Central memory CD8-positive, alpha-beta T cell (primary cell): ENCODE measurements around the gene GFI1B.
"Not testable (repeated sequence)": the region's sequence is repeated elsewhere in the genome, so short reads cannot be mapped to it uniquely, and the experiment has no call there.

Experiments used
- ATAC-seq: fragments of 150-1000 bp; cut with Tn5 transposase; replicated peaks from 2 replicates; pipeline ENCODE4 v1.10.0; 2022; ENCODE audit warnings: mild to moderate bottlenecking, moderate FRiP score, moderate number of reproducible peaks; ENCODE audit not compliant: poor library complexity, severe bottlenecking; ENCODE audit errors: extremely low read depth
- DNase-seq, 2 donors: peaks; one replicate each; pipeline ENCODE4 v3.0.0; 2021; ENCODE audit warnings: low spot score in 2 of 2
- H3K27ac Mint-ChIP-seq: one replicate; pipeline ENCODE4 v1.8.0; 2022; ENCODE audit warnings: low read depth, mild to moderate bottlenecking, moderate library complexity, mixed read lengths
- H3K27me3 Mint-ChIP-seq: one replicate; pipeline ENCODE4 v1.8.0; 2022; ENCODE audit warnings: mixed read lengths
- H3K36me3 Mint-ChIP-seq: one replicate; pipeline ENCODE4 v1.8.0; 2022; ENCODE audit warnings: mild to moderate bottlenecking, moderate library complexity, mixed read lengths; ENCODE audit not compliant: insufficient read depth
- H3K4me1 Mint-ChIP-seq: one replicate; pipeline ENCODE4 v1.8.0; 2022; ENCODE audit warnings: mixed read lengths
- H3K4me3 Mint-ChIP-seq: one replicate; pipeline ENCODE4 v1.8.0; 2022; ENCODE audit warnings: mild to moderate bottlenecking, moderate library complexity, mixed read lengths
- H3K9me3 Mint-ChIP-seq: one replicate; pipeline ENCODE4 v1.8.0; 2022; ENCODE audit warnings: mixed read lengths

Gene GFI1B

GRCh38 chr9:132947756-132948155 is 30.7 kb upstream of the GFI1B start:
- Mint-ChIP-seq H3K9me3 (no peaks in the 10 kb centered on the region), H3K27me3 (no peaks in the 10 kb centered on the region), H3K36me3 (peaks cover 14% of the 10 kb centered on the region), H3K4me3 (no peak overlapping the region), H3K27ac (no peak overlapping the region), H3K4me1 (peaks cover 24% of the 10 kb centered on the region)
- ATAC-seq (no peak), DNase-seq (no peak)

DNA sequence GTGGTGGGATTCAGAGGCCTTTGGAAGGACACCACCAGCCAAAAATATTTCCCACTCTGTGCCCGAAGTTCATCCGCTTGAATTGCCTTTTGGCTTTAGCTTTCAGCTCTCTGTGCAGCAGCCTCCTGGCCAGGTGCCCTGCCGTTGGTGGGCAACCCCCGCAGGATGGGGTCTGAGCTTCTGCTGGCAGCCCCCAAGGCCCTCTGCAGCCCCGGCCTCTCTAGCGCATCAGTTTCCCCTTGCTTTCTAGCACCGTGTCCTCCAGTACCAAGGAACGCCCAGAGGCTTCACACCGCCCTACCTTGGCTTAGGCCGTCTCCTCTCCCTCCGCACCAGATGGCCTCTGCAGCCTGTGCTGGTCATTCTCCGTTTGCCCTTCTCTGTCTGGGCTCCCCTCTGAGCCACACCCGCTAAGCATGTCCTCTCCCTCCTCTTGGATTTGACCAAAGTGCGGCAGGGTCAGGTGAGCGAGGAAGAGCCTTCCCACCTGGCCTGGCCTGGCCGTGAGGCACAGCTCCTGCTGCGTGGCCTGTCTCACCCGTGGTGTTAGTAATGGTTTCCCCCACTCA is 29.9 kb upstream of the GFI1B start:
- Mint-ChIP-seq H3K27me3 (no peaks in the 10 kb centered on the region), H3K9me3 (no peaks in the 10 kb centered on the region), H3K4me1 (peaks cover 20% of the 10 kb centered on the region), H3K27ac (no peak overlapping the region), H3K4me3 (no peak overlapping the region), H3K36me3 (peaks cover 13% of the 10 kb centered on the region)
- DNase-seq (no peak), ATAC-seq (no peak)

DNA sequence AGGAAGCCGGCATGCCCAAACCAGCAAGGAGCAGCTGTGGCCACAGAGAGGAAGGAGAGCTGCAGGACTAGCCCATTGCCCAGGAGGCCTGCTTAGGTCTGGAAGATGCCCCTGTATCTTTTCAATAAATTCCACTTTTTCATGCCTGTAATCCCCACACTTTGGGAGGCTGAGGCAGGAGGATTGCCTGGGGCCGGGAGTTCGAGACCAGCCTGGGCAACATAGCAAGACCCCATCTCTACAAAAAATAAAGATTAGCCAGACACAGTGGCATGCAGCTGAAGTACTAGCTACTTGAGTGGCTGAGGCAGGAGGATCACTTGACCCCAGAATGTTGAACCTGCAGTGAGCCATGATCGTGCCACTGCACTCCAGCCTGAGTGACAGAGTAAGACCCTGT is 28.8 kb upstream of the GFI1B start:
- DNase-seq (no peak), ATAC-seq (no peak)
- H3K36me3 Mint-ChIP-seq = peaks cover 5% of the 10 kb centered on the region
- no peak overlapping the region for H3K4me3 Mint-ChIP-seq
- peaks cover 8% of the 10 kb centered on the region for H3K4me1 Mint-ChIP-seq
- no peak overlapping the region for H3K27ac Mint-ChIP-seq
- no peaks in the 10 kb centered on the region for H3K9me3 Mint-ChIP-seq
- H3K27me3 Mint-ChIP-seq = no peaks in the 10 kb centered on the region

DNA sequence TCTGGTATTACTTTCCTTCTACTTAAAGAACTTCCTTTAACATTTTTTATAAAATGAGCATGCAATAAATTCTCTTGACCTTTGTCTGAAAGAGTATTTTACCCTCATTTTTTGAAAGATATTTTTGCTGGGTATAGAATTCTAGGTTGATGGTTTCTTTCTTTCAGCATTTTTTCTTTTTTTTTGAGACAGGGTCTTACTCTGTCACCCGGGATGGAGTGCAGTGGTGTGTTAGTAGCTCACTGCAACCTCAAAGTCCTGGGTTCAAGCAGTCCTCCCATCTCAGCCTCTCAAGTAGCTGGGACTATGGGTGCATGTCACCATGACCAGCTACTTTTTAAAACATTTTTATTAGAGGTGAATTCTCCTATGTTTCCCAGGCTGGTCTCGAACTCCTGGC is 23.4 kb upstream of the GFI1B start:
- peaks cover 23% of the 10 kb centered on the region for H3K27me3 Mint-ChIP-seq
- DNase-seq (no peak), ATAC-seq (no peak)
- H3K36me3 Mint-ChIP-seq = no peaks in the 10 kb centered on the region
- no peak overlapping the region for H3K27ac Mint-ChIP-seq
- no peak overlapping the region for H3K4me3 Mint-ChIP-seq
- peaks cover 5% of the 10 kb centered on the region for H3K9me3 Mint-ChIP-seq
- H3K4me1 Mint-ChIP-seq = no peaks in the 10 kb centered on the region

GRCh38 chr9:132955768-132956167 is 22.7 kb upstream of the GFI1B start:
- Mint-ChIP-seq H3K9me3 (peaks cover 5% of the 10 kb centered on the region), H3K4me3 (no peak overlapping the region), H3K4me1 (no peaks in the 10 kb centered on the region), H3K27ac (no peak overlapping the region), H3K36me3 (no peaks in the 10 kb centered on the region), H3K27me3 (peaks cover 26% of the 10 kb centered on the region)
- no peak for ATAC-seq
- DNase-seq = no peak

DNA sequence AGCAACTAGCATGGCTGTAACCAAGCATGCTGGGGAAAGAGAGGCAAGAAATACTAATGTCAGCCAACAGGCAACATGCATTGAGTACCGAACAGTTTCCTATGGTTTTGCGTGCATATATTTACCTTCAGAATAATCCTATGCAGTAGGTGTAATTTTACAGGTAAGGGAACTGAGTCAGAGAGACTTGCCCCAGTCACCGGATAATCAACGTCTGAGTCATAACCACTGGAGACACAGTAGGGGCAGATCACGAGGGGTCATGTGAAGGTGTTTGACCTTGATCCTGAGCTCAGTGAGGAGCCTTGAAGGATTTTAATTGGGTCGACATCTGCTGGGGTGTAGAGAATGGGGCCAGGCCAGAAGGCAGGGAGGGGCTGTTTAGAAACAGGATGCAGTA is 20.7 kb upstream of the GFI1B start:
- ATAC-seq = no peak

GRCh38 chr9:132961002-132961401 is 17.5 kb upstream of the GFI1B start:
- ATAC-seq = no peak
- H3K36me3 Mint-ChIP-seq = no peaks in the 10 kb centered on the region
- H3K9me3 Mint-ChIP-seq = peaks cover 5% of the 10 kb centered on the region
- no peak overlapping the region for H3K27ac Mint-ChIP-seq
- no peaks in the 10 kb centered on the region for H3K4me1 Mint-ChIP-seq
- peaks cover 61% of the 10 kb centered on the region for H3K27me3 Mint-ChIP-seq
- no peak overlapping the region for H3K4me3 Mint-ChIP-seq
- DNase-seq = no peak

More for the DNA sequence above, 20.7 kb upstream of the GFI1B start:
- Mint-ChIP-seq H3K27ac (no peak overlapping the region), H3K9me3 (peaks cover 5% of the 10 kb centered on the region), H3K36me3 (no peaks in the 10 kb centered on the region), H3K27me3 (peaks cover 41% of the 10 kb centered on the region), H3K4me1 (no peaks in the 10 kb centered on the region), H3K4me3 (no peak overlapping the region)
- DNase-seq = no peak

- Mint-ChIP-seq H3K9me3 (no peaks in the 10 kb centered on the region), H3K27ac (no peak overlapping the region), H3K4me3 (no peak overlapping the region), H3K27me3 (peaks cover 45% of the 10 kb centered on the region), H3K36me3 (no peaks in the 10 kb centered on the region), H3K4me1 (no peaks in the 10 kb centered on the region)
- ATAC-seq (no peak), DNase-seq (no peak)
Measured at GRCh38 chr9:132965478-132965877, 13.0 kb upstream of the GFI1B start.

DNA sequence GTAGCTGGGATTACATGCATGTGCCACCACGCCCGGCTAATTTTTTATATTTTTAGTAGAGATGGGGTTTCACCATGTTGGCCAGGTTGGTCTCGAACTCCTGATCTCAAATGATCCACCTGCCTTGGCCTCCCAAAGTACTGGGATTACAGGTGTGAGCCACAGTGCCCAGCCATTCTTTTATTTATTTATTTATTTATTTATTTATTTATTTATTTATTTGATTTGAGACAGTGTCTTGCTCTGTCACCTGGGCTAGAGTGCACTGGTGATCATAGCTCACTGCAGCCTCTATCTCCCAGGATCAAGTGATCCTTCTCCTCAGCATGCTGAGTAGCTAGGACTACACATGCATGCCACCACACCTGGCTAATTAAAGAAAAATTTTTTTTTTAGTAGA is 10.6 kb upstream of the GFI1B start:
- not testable (repeated sequence) for ATAC-seq, H3K36me3 Mint-ChIP-seq, H3K9me3 Mint-ChIP-seq, H3K4me3 Mint-ChIP-seq, H3K27ac Mint-ChIP-seq, H3K4me1 Mint-ChIP-seq, DNase-seq
- H3K27me3 Mint-ChIP-seq = peaks cover 42% of the 10 kb centered on the region

DNA sequence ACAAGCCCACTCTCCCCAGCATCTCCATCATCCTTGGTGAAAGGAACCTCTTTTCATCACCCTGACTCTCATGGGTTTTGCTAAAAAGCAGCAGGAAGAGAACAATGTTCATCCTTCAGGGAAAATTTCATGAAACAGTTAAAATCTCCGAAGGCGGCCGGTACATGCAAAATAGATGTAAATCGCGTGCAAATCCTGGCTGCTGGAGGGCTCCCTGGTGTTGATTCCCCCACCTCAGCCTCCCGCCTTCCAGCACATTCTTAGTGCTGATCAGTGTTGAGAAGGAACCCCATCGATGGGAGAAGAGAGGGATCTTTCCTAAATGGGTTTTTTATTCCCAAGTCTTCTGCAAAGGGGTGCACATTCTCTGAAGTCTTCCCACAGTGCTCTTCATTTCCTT is 8.7 kb upstream of the GFI1B start:
- DNase-seq (no peak), ATAC-seq (no peak)
- Mint-ChIP-seq H3K27me3 (peaks cover 45% of the 10 kb centered on the region), H3K4me3 (no peak overlapping the region), H3K4me1 (no peaks in the 10 kb centered on the region), H3K9me3 (no peaks in the 10 kb centered on the region), H3K36me3 (no peaks in the 10 kb centered on the region), H3K27ac (no peak overlapping the region)

DNA sequence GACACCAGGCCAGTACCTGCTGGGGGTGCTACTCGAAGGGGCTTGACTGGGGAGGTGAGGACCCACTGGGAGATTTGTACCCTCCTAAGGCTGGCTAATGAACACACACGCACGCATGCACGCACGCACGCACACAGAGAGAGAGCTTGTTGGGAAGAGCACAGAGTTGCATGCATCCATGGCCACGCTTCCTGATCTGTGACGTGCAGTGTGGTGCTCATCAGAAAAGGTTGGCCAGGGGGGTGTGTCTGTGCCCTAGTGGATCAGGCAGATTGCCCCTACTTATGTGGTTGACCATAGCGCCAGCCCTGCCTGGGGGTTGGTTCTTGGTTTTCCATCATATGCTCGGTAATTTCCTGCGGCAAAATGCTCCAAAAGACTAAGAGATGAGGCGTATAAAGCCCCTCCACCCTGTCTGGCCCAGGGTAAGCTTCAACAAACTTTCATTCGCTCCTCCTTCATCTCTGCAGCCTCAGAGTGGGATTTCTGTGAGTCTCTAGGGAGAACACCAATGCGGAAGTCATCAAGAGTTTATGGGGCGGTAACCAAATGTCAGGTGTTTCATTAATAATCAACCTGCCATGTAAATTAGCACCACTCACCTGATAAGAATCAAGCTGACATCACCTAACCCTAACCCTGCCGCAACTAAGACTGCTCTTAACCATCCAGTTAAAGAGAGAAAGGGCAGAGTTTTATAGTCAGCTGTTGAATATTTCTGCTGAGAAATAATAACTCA is 8.0 kb upstream of the GFI1B start:
- Mint-ChIP-seq H3K27me3 (peaks cover 46% of the 10 kb centered on the region), H3K4me1 (no peaks in the 10 kb centered on the region), H3K27ac (no peak overlapping the region), H3K4me3 (no peak overlapping the region), H3K9me3 (no peaks in the 10 kb centered on the region), H3K36me3 (no peaks in the 10 kb centered on the region)
- DNase-seq (no peak), ATAC-seq (no peak)

DNA sequence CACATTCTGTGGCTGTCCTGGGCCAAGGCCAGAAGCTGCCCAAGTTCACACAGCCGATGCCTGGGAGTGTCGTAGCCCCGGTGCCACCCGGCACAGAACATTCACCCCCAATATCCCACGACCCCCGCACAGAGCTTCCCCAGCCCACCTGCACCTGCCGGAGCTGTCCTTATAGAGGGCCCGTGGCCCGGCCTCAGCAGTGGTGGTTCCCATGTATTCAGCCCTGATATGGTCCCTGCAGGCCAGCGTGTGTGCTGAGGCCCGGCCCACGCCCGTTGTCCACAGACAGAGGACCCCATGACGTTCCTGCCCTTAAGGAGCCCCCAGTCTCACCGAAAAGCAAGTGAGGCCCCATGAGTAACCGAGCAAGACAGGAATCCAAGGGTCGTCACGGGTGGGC is 5.3 kb upstream of the GFI1B start:
- no peaks in the 10 kb centered on the region for H3K9me3 Mint-ChIP-seq
- peaks cover 6% of the 10 kb centered on the region for H3K4me1 Mint-ChIP-seq
- peaks cover 59% of the 10 kb centered on the region for H3K27me3 Mint-ChIP-seq
- ATAC-seq = no peak
- no peak overlapping the region for H3K4me3 Mint-ChIP-seq
- no peak overlapping the region for H3K27ac Mint-ChIP-seq
- H3K36me3 Mint-ChIP-seq = no peaks in the 10 kb centered on the region
- DNase-seq = no peak

DNA sequence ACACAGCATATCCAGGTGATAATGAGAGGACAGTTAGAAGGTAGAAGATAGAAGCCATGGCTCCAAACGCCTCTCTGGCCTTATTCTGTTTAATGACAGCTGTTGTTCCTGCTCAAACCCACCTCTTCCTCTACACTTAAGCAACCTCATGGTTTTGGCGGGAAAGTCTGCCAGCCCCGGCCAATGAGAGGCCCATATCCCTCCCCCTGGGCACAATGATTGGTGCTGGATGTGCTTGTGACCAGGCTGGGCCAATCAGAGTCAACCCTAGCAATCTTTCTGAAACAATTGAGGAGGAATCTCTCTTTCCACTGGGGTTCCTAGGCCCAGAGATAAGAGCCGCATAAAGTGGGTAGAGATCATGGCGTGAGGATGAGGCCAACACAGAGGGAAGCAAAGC is 4.8 kb upstream of the GFI1B start:
- H3K4me1 Mint-ChIP-seq = peaks cover 11% of the 10 kb centered on the region
- no peak for ATAC-seq
- H3K27ac Mint-ChIP-seq = no peak overlapping the region
- H3K36me3 Mint-ChIP-seq = no peaks in the 10 kb centered on the region
- no peaks in the 10 kb centered on the region for H3K9me3 Mint-ChIP-seq
- H3K27me3 Mint-ChIP-seq = peaks cover 65% of the 10 kb centered on the region
- DNase-seq = no peak
- H3K4me3 Mint-ChIP-seq = no peak overlapping the region
